T-helper 9 cell (primary cell): Measurements from ENCODE around the gene EFEMP1.

ENCODE experiments used
- DNase-seq: peaks from one replicate; pipeline ENCODE4 v3.0.0-alpha.2; 2020

The EFEMP1 gene

DNA sequence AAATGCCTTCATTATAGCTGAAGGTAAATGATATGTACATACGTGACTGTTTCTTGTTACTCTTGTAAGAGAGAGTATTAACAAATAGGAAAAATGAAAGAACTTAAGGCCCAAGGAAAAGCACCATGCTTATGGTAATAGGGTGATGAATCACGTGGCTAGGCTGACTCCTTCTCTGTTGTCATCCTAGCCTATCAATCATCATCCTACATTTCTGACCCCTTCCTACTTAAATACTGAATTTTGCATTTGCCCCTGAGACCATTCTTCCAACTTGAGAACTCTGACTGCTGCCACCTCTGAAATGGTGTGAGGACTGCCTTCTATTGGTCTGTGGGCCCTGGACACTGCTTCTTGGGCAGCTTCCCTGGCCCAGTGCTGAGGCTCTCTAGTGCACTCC, 28.9 kb downstream of the EFEMP1 start:
- no peak for DNase-seq

GRCh38 chr2:55891671-55892094, 31.9 kb downstream of the EFEMP1 start:
- no peak for DNase-seq

DNA sequence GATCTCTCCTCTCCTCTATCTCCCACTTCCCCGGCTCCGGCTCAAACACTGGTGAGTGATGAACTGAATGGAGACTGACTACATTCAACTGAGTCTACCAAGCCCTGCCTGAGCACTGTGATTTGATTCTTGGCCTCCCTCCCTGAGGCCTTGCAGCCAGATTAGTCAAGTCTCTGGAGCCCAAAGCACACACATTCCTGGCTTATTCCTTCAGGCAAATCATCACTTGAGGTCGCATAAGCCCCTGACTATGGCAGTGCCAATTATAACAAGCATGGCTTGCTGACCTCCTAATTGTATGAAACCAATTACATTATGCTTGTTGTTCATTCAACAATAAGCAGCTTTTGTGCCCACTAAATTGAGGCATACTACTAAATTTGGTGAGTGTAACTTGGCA, 34.6 kb downstream of the EFEMP1 start:
- DNase-seq, result no peak

DNA sequence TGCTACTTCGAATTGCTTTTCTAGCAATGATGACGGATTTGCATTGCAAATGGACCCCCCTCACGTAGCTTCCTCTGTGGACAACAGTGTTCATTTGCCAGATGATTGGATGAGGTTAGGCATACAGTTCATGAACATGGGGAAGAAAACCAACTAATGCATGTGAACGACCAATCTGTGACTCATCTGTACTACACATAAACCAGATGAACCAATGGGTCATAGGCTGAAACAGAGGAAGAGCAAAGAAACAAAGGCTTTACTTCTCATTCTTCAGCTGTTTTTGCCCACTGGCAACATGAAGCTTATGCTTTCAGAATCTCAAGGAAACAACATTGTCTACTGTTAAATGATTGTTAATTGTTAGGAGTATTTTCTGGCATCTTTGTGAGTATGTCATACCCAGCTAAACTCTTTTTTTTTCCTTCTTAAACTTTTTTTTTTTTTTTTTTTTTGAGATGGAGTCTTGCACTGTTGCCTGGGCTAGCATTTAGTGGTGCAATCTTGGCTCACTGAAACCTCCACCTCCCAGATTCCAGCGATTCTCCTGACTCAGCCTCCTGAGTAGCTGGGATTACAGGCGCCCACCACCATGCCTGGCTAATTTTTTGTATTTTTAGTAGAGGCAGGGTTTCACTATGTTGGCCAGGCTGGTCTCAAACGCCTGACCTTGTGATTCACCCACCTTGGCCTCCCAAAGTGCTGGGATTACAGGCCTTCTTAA, 35.5 kb downstream of the EFEMP1 start:
- DNase-seq, result no peak

GRCh38 chr2:55887351-55887750, 36.2 kb downstream of the EFEMP1 start:
- DNase-seq, result no peak

DNA sequence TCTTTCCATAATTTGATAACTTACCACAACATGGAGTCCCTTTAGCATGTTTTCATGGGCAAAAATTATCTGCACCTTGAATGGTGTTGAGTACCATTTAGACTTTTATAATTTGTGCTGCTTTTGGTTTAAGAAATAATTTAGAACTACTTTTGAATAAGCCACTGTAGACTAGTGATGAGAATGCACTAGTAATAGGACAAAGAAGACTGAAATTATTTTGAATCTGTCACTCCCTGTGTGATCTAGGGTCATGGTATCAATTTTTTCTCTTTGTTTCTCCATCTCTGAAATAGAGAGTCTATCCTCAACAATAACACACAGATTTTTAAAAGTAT, 37.7 kb downstream of the EFEMP1 start:
- no peak for DNase-seq

DNA sequence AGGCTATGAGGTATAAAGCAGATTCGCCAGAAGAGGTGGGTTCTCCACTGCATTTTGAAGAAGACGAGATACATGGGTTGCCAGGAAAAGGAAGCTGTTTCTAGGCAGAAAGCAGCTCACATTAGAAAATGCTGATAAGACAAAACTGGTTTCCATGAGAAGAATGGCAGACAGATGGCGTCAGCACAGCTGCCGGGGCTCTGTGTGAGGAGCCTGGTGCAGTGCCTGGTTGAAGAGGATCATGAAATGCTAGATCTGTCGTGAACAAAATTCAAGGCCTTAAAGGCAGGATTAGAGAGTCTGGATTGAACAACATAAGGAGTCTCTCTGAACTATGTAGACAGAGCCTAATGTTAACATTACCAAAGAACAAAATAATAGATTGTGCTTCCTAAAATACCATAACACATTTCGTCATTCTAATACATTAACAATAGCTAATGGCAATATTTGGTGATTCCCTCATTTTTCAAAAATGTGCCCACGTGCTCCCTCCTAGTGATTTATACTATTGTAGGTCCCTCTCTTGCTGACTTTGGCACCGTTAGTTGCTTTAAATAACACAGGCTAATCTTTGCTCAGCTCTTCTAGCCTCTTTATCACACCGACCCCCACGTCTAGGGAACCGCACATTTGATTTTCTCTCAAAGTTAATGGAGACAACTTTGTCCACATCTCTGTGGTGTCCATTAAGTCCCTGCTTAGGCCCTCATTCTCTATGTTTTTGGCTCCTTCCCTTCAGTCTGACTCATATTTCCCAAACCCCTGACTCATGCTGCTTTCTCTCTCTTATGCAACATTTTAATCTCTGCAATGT, 38.2 kb downstream of the EFEMP1 start:
- no peak for DNase-seq

DNA sequence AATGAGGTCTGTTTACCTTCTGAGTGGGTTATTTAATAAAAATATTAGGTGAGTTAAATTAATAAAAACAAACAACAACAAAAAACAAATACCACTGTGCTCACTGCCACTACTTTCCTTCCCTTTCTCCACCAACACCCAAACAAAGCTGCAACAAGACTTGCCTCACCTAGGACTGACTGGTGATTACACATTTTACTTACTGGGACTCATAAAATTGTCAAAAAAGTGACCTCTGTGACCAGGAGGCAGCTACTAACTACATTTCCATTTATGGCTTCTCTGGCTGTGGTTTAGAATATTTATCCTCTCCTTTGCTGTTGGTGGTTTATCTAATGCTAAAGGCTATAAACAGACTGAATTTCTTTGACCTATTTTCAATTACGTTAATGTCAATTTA, 39.8 kb downstream of the EFEMP1 start:
- DNase-seq, result no peak

GRCh38 chr2:55883357-55883756, 40.2 kb downstream of the EFEMP1 start:
- DNase-seq, result no peak

DNA sequence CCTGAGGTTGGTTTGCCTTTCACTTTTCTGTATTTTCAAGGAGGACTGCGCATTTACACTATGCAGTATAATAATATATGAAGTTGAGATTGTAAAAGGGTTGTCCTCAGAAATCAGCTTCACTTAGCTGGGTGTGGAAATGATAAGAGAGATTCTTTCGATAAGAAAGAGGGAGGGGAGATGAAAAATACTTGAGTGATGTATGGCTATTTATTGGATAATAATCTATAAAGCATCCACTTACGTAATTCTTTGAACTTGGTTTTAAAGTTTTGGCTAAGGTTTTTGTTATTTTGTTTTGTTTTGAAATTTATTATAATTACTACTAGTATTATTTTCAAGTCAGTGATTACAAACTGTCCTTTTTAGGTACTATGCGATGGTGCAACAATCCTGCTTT, 40.6 kb downstream of the EFEMP1 start:
- no peak for DNase-seq

- no peak for DNase-seq
Measured at GRCh38 chr2:55880416-55881143, 43.0 kb downstream of the EFEMP1 start.

DNA sequence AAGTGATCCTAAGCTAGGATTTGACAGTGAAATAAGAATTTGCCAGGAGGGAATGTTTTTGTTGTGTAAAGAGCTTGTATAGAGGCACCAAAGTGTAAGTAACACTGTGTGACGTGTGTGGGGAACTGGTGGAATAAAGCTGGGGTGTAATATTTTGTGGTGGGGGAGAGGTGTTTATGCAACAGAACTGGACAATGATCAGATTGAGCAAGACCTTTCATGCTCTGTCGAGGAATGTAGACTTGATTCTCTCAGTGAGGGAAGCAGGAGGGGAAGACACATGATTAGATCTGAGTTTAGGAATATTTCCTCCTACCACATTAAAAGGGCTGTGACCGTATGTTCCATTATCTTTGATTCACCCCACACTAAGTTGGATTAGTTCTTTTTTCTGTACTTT, 43.6 kb downstream of the EFEMP1 start:
- no peak for DNase-seq

DNA sequence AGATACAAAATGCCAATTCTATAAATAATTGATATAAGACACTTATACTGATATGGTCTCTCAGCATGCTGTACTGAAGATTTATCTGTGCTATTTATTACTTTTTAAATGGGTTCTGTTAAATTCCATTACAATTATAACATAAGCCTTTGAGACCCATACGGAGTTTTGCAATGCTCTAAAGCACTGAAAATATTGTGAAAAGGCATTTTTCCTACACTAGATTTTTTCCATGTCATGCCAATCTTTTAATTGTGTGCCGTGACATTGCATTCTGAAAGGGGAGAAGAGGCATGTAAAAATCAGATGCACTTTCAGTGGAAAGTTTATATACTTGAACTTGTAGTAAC, 46.5 kb downstream of the EFEMP1 start:
- DNase-seq, result no peak

DNA sequence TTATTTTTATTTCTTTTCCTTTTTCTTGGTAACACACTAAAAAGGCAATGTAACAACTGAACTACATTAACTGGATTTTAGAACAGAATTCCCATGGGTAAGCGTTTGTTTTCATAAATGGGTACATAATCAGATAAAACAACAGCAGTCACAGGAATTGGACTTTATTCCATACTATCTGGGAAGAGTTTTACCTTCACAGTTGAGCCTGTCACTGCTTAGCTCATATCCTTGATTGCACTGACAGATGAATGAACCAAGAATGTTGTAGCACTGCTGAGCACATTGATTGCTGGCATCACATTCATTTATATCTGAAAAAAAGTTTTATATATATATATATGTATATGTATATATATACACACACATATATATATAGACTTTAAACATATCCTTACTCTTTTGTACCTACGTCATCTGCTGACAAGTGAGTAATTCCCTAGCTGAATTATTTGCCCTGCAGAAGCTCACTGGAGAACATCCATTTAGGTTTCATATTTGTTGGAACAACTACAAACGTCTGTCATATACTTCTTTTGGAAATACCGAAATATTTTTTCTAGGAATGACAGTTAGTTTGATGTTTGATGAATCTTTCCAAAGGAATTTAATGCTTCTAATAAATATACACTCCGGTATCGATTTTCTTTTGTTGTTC, 47.0 kb downstream of the EFEMP1 start:
- no peak for DNase-seq

- no peak for DNase-seq
Measured at GRCh38 chr2:55875434-55876135, 48.0 kb downstream of the EFEMP1 start.

- DNase-seq, result no peak
Measured at GRCh38 chr2:55874338-55874737, 49.2 kb downstream of the EFEMP1 start.

DNA sequence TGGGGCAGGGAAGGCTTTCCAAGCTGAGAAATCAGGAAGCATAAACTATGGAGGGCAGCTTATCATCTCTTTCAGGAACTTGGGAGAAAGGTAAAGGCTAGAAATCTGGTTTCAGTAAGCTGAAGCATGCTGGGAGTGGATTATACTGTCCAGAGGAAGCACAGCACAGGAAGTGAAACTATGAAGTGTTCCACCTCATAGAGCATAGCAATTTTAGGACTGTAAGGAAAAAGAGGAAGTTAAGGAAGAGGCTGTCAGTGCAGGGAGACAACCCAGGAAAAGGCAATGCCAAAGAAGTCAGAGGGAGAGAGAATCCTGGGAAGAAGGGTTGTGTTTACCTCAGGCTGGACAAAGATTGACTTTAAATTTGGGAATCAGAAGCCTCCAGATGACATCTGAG, 51.9 kb downstream of the EFEMP1 start:
- no peak for DNase-seq

- no peak for DNase-seq
Measured at GRCh38 chr2:55869637-55870325, 53.8 kb downstream of the EFEMP1 start.

- DNase-seq, result no peak
Measured at GRCh38 chr2:55865096-55865835, 58.3 kb downstream of the EFEMP1 start.

DNA sequence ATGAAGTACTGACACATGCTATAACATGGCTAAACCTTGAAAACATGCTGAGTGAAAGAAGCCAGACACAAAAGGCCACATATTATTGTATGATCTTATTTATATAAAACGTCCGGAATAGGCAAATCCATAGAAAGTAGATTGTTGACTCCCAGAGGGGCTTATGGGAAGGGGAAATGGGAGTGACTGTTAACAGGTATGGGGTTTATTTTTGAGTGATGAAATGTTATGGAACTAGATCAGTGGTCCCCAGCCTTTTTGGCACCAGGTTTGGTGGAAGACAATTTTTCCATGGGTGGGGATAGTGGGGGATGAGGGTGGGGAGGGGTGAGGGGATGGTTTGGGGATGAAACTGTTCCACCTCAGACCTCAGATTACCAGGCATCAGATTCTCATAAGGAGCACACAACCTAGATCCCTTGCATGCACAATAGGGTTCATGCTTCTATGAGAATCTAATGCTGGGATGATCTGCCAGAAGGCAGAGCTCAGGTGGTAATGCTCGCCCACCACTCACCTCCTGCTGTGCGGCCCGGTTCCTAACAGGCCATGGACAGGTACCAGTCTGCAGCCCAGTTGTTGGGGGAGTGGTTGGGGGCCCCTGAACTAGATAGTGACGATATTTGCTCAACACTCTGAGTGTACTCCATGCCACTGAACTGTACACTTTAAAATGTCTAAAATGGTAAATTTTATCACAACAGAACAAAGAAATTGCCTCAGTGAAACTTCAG, 59.1 kb downstream of the EFEMP1 start:
- DNase-seq, result no peak
